GM19240 (cell line): ENCODE data around the gene CD300A.
A peak's percentile ranks its signal among the peaks of the same experiment; 100 is the strongest.

Experiments used
- DNase-seq: peaks from one replicate; pipeline ENCODE4 v3.0.0; 2011; ENCODE audit warnings: low spot score; ENCODE audit not compliant: insufficient read length

The CD300A gene

DNA sequence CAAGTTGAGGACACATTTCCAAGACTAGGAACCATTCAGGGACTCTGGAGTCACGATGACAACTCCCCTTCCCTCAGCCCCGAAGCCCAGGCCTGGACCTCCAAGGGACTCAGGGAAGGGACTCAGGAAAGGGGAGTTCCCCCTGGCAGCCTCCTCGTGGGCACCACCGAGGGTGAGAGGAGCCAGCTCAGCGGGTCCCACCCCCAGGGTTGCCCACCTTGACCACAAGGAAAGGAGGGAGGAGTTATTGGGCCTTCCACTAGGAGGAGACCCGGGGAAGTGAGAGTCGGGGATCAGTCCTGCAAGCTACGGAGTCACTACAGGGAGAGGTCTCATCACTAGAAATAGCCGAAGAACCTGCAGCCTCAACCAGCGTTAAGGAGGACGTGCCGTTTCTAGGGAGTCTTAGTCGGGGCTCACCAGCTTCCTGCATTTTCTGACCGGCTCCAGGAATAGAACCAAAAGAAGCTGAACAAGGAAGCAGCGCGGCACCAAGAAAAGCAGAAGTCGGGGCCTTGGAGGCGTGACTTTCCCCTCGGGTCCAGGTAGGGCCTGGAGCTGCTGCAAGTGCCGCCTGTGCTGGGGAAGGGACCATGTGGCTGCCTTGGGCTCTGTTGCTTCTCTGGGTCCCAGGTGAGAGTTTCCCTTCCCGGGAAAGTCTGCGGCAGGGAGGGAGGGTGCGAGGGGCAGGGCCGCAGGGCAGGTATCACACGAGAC, at the start of gene CD300A:
Gene CD300A (plus strand): TSS at position 524 of the 717 bp plus-strand sequence. CDS start 70 bp downstream, at position 594.
- no peak for DNase-seq

GRCh38 chr17:74417178-74418045, 49.0 kb upstream of the CD300A start:
- DNase-seq = peak; percentile 54

GRCh38 chr17:74419928-74420411, 46.5 kb upstream of the CD300A start:
- DNase-seq = no peak

GRCh38 chr17:74424117-74424516, 42.3 kb upstream of the CD300A start:
- DNase-seq = no peak

DNA sequence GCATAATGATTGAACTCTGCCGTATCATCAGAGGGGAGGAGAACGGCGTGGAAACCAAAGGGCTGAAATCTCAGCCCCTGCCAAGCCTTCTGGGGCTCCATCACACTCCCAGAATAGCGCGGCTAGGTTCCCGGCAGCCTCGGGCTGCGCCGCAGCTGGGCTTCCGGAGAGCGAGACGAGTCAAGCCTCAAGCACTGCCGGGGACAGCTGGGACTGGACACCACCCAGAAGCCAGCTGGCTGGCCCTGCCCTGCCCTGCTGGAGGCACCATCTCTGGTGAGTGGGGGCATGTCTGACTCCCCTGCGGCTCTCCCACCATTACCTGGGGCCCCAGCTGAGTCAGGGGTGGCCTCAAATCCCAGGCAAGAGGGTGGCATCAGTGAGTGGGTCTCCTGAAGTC, 41.8 kb upstream of the CD300A start:
- DNase-seq = no peak

DNA sequence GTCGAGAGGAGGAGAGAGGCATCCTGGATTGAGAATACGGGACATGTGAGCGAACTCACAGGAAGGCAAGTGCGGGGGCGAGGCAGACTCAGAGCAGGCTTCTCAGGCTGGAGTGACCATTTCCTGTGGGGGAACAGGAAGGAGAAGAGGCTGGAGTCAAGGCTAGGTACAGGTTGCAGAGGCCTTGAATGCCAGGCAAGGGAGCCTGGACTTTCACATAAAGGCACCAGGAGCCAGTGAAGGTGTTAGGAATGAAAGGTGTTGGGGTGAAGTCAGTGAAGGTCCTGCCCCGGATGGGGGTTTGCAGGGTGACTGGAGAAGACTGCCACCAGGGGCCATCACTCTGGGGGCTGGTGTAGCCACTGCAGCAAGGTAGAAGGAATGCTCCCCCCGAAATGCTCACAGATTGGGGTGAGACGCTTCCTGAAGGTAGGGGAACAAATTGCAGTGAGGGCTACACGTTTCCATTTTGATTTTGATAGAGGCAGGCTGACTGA, 39.8 kb upstream of the CD300A start:
- DNase-seq = no peak

GRCh38 chr17:74427048-74427762, 39.2 kb upstream of the CD300A start:
- DNase-seq = no peak

- DNase-seq = no peak
These were observed 38.7 kb upstream of the CD300A start for GRCh38 chr17:74427763-74428153.

- no peak for DNase-seq
These were observed 36.6 kb upstream of the CD300A start for GRCh38 chr17:74429604-74430384.

- DNase-seq = no peak
These were observed 36.1 kb upstream of the CD300A start for GRCh38 chr17:74430385-74430705.

GRCh38 chr17:74430706-74431567, 35.5 kb upstream of the CD300A start:
- no peak for DNase-seq

GRCh38 chr17:74431568-74432423, 34.6 kb upstream of the CD300A start, which contains the start of gene GPRC5C:
Gene GPRC5C (plus strand): TSS chr17:74432088. CDS start chr17:74439777, 7,689 bp downstream.
- DNase-seq = no peak

DNA sequence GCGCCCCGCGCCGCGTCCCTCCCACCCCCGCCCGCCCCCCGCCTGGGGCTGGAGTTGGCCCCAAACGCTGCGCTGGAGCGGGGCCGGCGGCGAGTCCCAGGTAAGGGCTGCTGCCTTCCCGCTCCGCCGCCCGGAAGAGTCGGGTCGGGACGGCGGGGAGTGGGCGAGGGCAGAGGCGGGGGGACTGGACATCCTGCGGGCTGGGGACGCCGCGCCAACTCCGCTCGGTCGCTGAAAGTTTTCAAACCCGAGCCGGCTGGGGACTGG, 34.1 kb upstream of the CD300A start:
- no peak for DNase-seq

DNA sequence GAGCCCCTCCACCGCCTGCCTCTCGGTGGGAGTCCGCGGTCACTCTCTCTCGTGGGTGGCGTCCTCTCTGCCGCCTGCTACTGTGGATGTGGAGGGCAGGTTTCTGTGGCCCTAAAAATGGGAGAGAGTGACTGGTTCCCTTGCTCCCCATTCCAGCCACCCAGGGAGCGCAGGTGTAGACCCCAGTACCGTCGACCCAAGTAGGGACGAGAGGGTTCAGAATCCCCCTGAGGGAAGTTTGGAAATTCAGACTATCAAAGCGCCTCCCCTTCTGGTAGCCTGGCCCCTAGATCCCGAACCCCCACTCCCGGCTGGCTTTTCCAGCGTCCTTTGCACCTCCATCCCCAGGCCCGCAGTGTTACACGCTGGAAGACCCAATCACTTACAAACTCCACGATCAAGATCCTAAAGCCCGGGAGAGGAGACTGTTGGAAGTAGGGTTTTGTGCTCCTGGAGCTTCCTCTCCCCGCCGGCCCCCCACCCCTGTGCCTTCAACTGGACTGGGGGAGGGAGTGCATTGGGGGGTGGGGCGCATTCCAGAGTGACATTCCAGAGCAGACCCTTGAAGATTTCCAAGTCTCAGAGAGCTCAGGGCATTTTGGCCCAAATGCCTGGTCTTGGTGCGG, 33.6 kb upstream of the CD300A start:
- no peak for DNase-seq

DNA sequence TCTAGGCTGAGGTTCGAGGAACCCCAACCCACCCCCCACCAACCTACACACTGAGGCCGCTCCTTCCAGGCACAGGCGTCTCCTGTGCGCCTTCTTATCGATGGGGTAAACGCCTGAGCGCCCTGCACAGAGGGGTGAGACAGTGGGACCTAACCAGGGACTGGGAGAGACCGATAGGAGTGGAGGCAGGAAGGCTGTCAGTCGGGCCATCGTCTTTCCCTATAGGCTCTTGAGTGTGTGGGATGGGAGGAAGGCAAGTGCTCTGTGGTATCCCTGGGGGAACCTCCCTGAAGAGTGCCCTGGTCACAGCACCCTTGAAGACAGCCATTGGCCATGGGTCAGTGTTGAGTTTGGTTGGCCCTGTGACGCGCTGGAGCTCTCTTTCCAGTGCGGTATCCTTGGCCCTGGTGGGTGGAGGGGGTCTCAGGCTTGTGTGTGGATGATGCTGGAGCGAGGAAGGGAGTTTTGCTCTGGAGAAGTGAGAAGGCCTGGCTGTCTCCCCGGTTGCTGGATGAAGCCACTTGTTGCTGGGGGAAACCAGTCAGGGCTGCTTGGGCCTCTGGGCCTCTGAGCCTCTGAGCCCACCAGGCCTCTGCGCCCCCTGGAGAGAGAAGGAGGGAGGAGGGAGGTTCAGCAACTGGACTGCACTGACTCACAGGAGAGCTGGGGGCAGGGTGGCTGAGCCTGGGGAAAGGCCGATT, 32.9 kb upstream of the CD300A start:
- no peak for DNase-seq

DNA sequence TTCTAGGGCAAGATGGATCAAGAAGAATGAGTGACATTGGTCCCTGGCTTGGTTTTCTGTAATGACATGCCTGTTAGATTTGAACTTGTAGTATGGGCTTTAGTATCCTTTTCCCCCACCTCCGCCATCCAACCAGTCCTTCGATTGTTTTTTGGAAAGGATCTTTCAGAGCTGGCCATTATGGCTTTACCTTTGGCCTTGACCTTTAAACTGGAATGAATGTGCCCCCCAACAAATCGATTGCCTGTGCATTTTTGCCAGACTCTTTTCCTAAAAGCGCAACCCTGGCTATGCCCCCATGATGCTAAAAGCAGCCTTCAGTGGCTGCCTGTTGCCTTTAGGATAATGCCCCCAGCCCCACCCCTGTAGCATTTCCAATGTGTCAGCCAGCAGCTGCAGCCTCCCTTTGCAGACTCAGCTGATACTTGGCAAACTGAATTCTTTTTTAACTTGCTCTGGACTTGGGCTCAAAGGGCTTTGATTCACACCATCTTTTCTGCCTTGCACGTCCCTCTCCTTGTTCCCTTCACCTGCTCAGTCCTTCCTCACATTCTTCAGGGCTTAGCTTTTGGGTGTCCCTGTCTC, 30.6 kb upstream of the CD300A start:
- no peak for DNase-seq

GRCh38 chr17:74437702-74438101, 28.7 kb upstream of the CD300A start:
- no peak for DNase-seq
